HepG2 (cell line): Measurements from ENCODE around the gene PLCB1. TPM values are rescaled to one million over a fixed set of nuclear protein-coding genes. Genes with fewer than 3 reads are reported as not detected.

Source experiments
- ATAC-seq: fragments of 200-7000 bp; cut with Tn5 transposase; 3 replicates; pipeline ENCODE4 v1.9.1; 2020; ENCODE audit warnings: mild to moderate bottlenecking, moderate library complexity
- BruUV-seq: library from RNA; stranded (reverse); fragments of 400-500 nt; replicated peaks from 2 replicates; lab custom pipeline; 2021; lab: Mats Ljungman, UMichigan
- CTCF ChIA-PET: fragments of 300-600 bp; formaldehyde crosslinking; extraction: SDS; loops from one replicate; lab custom pipeline; 2021; ENCODE audit warnings: low total read pairs, inconsistent platforms, low intra/inter-chr PET ratio; lab: Yijun Ruan, JAX
- POLR2A ChIA-PET: fragments of 350-600 bp; sonication (Branson Sonifier 250); formaldehyde crosslinking; loops from one replicate; lab custom pipeline; 2020; ENCODE audit warnings: antibody characterized with exemption, inconsistent platforms; lab: Yijun Ruan, JAX
- DNase-seq: peaks from one replicate; pipeline ENCODE4 v3.0.0-alpha.2; 2015; ENCODE audit warnings: low spot score
- FAIRE-seq: peaks from 3 replicates; lab custom pipeline; 2011; peaks lifted over from hg19 to GRCh38; lab: Jason Lieb, UNC
- H2AFZ ChIP-seq: one replicate; pipeline ENCODE4 v1.6.1; 2011; ENCODE audit warnings: low read length, inconsistent platforms
- H3K27ac ChIP-seq: fragments of 300-600 bp; 3 replicates; pipeline ENCODE4 v1.8.0; 2011; ENCODE audit warnings: mixed run types, mild to moderate bottlenecking, mixed read lengths, low read length, inconsistent platforms; ENCODE audit not compliant: insufficient read depth; ENCODE audit errors: extremely low read length
- H3K27me3 ChIP-seq, 2 experiments: fragments of 200-600 bp in 1 of 2; 2 replicates in 1 of 2; 3 replicates in 1 of 2; pipeline versions ENCODE4 v1.6.0 to v1.8.0; 2011; ENCODE audit warnings: low read length in 2 of 2, mild to moderate bottlenecking in 2 of 2, moderate library complexity in 2 of 2, inconsistent platforms in 1 of 2; ENCODE audit not compliant: insufficient read depth in 2 of 2, control insufficient read depth in 1 of 2
- H3K36me3 ChIP-seq, 2 experiments: fragments of 200-600 bp in 1 of 2; replicated peaks in 1 of 2; 2 replicates in 1 of 2; 3 replicates in 1 of 2; pipeline versions ENCODE4 v1.5.1 to v1.8.0; 2011; ENCODE audit warnings: low read length in 2 of 2, inconsistent platforms in 1 of 2; ENCODE audit not compliant: insufficient read depth in 2 of 2, control insufficient read depth in 1 of 2
- H3K4me1 ChIP-seq: 2 replicates; pipeline ENCODE4 v1.5.1; 2012; ENCODE audit warnings: low read length, inconsistent platforms; ENCODE audit not compliant: insufficient read depth
- H3K4me2 ChIP-seq: 2 replicates; pipeline ENCODE4 v1.6.0; 2011; ENCODE audit warnings: low read depth, low read length, inconsistent platforms
- H3K4me3 ChIP-seq, 3 experiments: fragments of 200-600 bp in 1 of 3; sonication (generic), shearing (Covaris generic) in 1 of 3; replicated peaks in 1 of 3; 2 replicates each; pipeline ENCODE4 v1.5.1; 2011 to 2016; ENCODE audit warnings: low read length in 3 of 3, inconsistent platforms in 2 of 3, low read depth in 2 of 3, mild to moderate bottlenecking in 2 of 3, control low read depth in 1 of 3, mixed read lengths in 1 of 3; ENCODE audit not compliant: insufficient read depth in 1 of 3
- H3K79me2 ChIP-seq: one replicate; pipeline ENCODE4 v1.6.1; 2011; ENCODE audit warnings: low read length, inconsistent platforms; ENCODE audit not compliant: insufficient read depth
- H3K9ac ChIP-seq: 2 replicates; pipeline ENCODE4 v1.6.0; 2011; ENCODE audit warnings: mild to moderate bottlenecking, low read depth, low read length, inconsistent platforms; ENCODE audit not compliant: insufficient read depth
- H3K9me3 ChIP-seq: 2 replicates; pipeline ENCODE4 v1.5.1; 2012; ENCODE audit warnings: mild to moderate bottlenecking, low read length
- H4K20me1 ChIP-seq: 2 replicates; pipeline ENCODE4 v1.6.0; 2011; ENCODE audit warnings: inconsistent platforms, mild to moderate bottlenecking, low read length, moderate library complexity; ENCODE audit not compliant: insufficient read depth
- ATF7-NPFF ChIP-seq: sonication (generic); formaldehyde crosslinking; IDR thresholded peaks from 2 replicates; pipeline ENCODE4 v1.8.1; 2023; ENCODE audit warnings: mild to moderate bottlenecking, low read depth, missing genetic modification reagents, moderate library complexity
- BHLHE40 ChIP-seq: IDR thresholded peaks from 2 replicates; pipeline ENCODE4 v1.6.1; 2011; ENCODE audit warnings: low read length, improper control_type of control experiment
- GRHL1 ChIP-seq: sonication (generic); formaldehyde crosslinking; conservative IDR thresholded peaks from 2 replicates; pipeline ENCODE4 v1.8.0; 2022; ENCODE audit warnings: missing genetic modification reagents
- KLF16 ChIP-seq, 2 experiments: sonication (generic) in 1 of 2; formaldehyde crosslinking in 1 of 2; IDR thresholded peaks; 2 replicates each; pipeline versions ENCODE4 v1.6.1 to v1.8.0; 2016 to 2023; ENCODE audit warnings: missing genetic modification reagents in 2 of 2, missing compliant biosample characterization in 1 of 2
- NR1H2 ChIP-seq: sonication (generic); formaldehyde crosslinking; IDR thresholded peaks from 2 replicates; pipeline ENCODE4 v1.8.1; 2022; ENCODE audit warnings: low read depth, missing genetic modification reagents, borderline replicate concordance
- THAP9 ChIP-seq: sonication (generic); formaldehyde crosslinking; IDR thresholded peaks from 2 replicates; pipeline ENCODE4; 2020; ENCODE audit warnings: missing genetic modification reagents, mild to moderate bottlenecking, borderline replicate concordance
- ZNF274 ChIP-seq: sonication (generic); formaldehyde crosslinking; IDR thresholded peaks from 2 replicates; pipeline ENCODE4 v1.5.1; 2020; ENCODE audit warnings: mild to moderate bottlenecking, missing genetic modification reagents
- ZNF496 ChIP-seq: sonication (generic); formaldehyde crosslinking; IDR thresholded peaks from 2 replicates; pipeline ENCODE4 v1.8.1; 2023; ENCODE audit warnings: mild to moderate bottlenecking, moderate library complexity, missing genetic modification reagents; ENCODE audit not compliant: insufficient replicate concordance
- WGBS: methylation state at CpG from one replicate; pipeline ENCODE4 v1.1.6; 2017; ENCODE audit warnings: low lambda C conversion rate; 5-methylcytosine and 5-hydroxymethylcytosine counted together
- in situ Hi-C: cut with HindIII; loops from 2 replicates; pipeline ENCODE4 v1.10.0; 2017; ENCODE audit warnings: low pct_unique_long_range_greater_than_20kb; ENCODE audit not compliant: extremely low pct_ligation_motif_present
- intact Hi-C: fragments of 100-400 bp; cut with micrococcal nuclease; formaldehyde crosslinking; loops from one replicate; pipeline ENCODE4 v1.10.0; 2022; ENCODE audit not compliant: unreplicated experiment
- polyA plus RNA-seq, 8 experiments: library from polyadenylated mRNA; depleted of rRNA in 3 of 8; stranded (reverse) in 7 of 8; unstranded in 1 of 8; fragments of >200 nt; fragmentation: Illumina TruSeq in 4 of 8; extraction: Trizol in 4 of 8; gene quantifications; 2 replicates each; pipeline versions ENCODE4 v1.2.1 to v1.2.3, GENCODE V29; 2011 to 2016; ENCODE audit warnings: low read depth in 4 of 8, missing spikeins in 1 of 8, mixed read lengths in 1 of 8; ENCODE audit not compliant: insufficient read depth in 1 of 8
- total RNA-seq, 5 experiments: library from RNA; depleted of rRNA; stranded (reverse); fragments of >200 nt; fragmentation: Illumina TruSeq; extraction: Trizol; gene quantifications; 2 replicates each; pipeline ENCODE4 v1.2.3, GENCODE V29; 2016; ENCODE audit warnings: low read depth in 1 of 5
- TF ChIP-seq, protein P1 (sequence below): sonication (generic); formaldehyde crosslinking; IDR thresholded peaks from 2 replicates; pipeline ENCODE4 v1.4.0; 2020; ENCODE audit warnings: missing genetic modification reagents
- TF ChIP-seq, protein P2 (sequence below): sonication (generic); formaldehyde crosslinking; IDR thresholded peaks from 2 replicates; pipeline ENCODE4 v1.4.0; 2020; ENCODE audit warnings: missing genetic modification reagents, mild to moderate bottlenecking, borderline replicate concordance

PLCB1 gene
- total and polyA plus RNA-seq, 2 of the 13 experiments (the other 11 are each of a cell fraction or from before 2014, with no cell fraction given) = 42.4 to 55.9 TPM

DNA sequence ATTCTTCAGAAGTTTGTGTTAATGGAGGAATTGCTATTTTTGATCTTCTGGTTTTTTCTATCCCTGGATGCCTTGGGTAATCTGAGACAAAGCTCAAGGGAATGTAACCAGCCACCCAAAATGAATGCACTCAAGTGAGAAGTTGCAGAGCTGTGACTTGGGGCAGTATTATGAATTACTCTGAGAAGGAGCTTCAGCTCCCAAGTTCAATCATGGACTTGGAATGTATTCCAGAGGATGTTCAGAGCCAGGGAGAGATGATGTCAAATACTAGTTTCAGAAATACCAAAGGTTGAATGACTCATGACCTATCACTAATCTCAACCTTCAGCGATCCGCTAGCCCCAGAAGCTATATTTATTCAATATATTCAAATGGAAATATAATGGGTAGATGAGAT lies 561.6 kb downstream of the PLCB1 start:
- Histone ChIP-seq H3K9ac (no peak overlapping the region), H3K27me3 (no peaks in the 10 kb centered on the region), H3K36me3 (peaks cover 6 to 15% of the 10 kb centered on the region in 2 experiments), H4K20me1 (no peaks in the 10 kb centered on the region), H3K4me2 (no peak overlapping the region), H2AFZ (no peak overlapping the region), H3K27ac (no peak overlapping the region), H3K79me2 (no peaks in the 10 kb centered on the region), H3K4me1 (no peaks in the 10 kb centered on the region), H3K9me3 (peaks cover 19% of the 10 kb centered on the region), H3K4me3 (no peak overlapping the region)
- CTCF ChIA-PET = no interaction called here
- in situ Hi-C loops (no loop called here), intact Hi-C loops (no loop called here)
- DNase-seq (no peak), ATAC-seq (no peak), FAIRE-seq (no peak)
- POLR2A ChIA-PET = no interaction called here
- WGBS = 98% methylated on average over 2 of the region's 2 CpGs
- no TSS peak for BruUV-seq
- TF ChIP-seq, protein P1, sequence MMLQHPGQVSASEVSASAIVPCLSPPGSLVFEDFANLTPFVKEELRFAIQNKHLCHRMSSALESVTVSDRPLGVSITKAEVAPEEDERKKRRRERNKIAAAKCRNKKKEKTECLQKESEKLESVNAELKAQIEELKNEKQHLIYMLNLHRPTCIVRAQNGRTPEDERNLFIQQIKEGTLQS = no peak
- TF ChIP-seq ZNF496 (CRISPR knock-in tag) = no peak
- no peak for TF ChIP-seq BHLHE40
- TF ChIP-seq KLF16 (CRISPR knock-in tag; IDR thresholded peaks at IDR 0.05) = no peak
- TF ChIP-seq, protein P2, sequence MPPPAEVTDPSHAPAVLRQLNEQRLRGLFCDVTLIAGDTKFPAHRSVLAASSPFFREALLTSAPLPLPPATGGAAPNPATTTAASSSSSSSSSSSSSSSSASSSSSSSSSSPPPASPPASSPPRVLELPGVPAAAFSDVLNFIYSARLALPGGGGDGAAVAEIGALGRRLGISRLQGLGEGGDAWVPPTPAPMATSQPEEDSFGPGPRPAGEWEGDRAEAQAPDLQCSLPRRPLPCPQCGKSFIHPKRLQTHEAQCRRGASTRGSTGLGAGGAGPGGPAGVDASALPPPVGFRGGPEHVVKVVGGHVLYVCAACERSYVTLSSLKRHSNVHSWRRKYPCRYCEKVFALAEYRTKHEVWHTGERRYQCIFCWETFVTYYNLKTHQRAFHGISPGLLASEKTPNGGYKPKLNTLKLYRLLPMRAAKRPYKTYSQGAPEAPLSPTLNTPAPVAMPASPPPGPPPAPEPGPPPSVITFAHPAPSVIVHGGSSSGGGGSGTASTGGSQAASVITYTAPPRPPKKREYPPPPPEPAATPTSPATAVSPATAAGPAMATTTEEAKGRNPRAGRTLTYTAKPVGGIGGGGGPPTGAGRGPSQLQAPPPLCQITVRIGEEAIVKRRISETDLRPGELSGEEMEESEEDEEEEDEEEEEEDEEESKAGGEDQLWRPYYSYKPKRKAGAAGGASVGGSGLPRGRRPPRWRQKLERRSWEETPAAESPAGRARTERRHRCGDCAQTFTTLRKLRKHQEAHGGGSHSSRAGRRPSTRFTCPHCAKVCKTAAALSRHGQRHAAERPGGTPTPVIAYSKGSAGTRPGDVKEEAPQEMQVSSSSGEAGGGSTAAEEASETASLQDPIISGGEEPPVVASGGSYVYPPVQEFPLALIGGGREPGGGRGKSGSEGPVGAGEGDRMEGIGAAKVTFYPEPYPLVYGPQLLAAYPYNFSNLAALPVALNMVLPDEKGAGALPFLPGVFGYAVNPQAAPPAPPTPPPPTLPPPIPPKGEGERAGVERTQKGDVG (CRISPR knock-in tag) = no peak
- TF ChIP-seq ZNF274 (CRISPR knock-in tag) = no peak
- TF ChIP-seq NR1H2 = no peak
- no peak for TF ChIP-seq THAP9 (CRISPR knock-in tag)
- TF ChIP-seq GRHL1 (CRISPR knock-in tag) = no peak
- no peak for TF ChIP-seq ATF7-NPFF (CRISPR knock-in tag)
